HG03196 (cell line): ENCODE data around the gene NAP1L4.
"Not testable (repeated sequence)": the region's sequence is repeated elsewhere in the genome, so short reads cannot be mapped to it uniquely, and the experiment has no call there.

Experiments used
- ATAC-seq: cut with Tn5 transposase; IDR thresholded peaks from one replicate; pipeline ENCODE4 v1.9.1; 2021; ENCODE audit not compliant: unreplicated experiment

NAP1L4 gene

GRCh38 chr11:2911785-2912391 is 80.2 kb downstream of the NAP1L4 start:
- no peak for ATAC-seq

- ATAC-seq: no peak
Observed at GRCh38 chr11:2911088-2911784, 80.9 kb downstream of the NAP1L4 start.

- no peak for ATAC-seq
Observed at GRCh38 chr11:2910401-2910955, 81.7 kb downstream of the NAP1L4 start.

DNA sequence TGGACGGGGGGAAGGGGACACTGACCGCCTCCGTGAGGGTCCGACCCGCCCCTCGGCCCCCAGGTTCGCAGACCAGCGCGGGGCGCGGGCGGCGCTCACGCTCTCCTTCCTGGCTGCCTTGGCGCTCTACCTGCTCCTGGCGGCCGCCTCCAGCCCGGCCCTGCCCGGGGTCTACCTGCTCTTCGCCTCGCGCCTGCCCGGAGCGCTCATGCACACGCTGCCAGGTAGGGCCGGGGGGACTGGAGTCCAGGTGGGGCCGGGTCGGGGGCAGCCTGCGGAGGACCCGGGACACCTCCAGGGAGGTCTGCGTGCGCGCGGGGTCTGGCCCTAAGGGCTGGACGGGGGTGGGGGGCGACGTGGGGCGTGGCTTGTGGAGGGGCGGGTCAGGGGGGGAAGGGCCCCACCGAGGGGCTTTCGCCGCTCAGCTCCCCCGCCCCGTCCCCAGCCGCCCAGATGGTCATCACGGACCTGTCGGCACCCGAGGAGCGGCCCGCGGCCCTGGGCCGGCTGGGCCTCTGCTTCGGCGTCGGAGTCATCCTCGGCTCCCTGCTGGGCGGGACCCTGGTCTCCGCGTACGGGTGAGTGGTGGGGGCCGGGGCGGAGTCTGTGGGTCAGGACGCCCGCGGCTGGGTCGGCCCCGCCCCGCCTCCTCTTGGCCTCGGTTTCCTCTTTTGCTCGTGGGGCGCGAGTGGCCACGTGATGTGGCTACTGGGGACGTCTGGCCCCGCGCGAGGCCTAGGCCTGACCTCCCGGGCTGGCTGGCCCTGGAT is 82.8 kb downstream of the NAP1L4 start:
- ATAC-seq: no peak

DNA sequence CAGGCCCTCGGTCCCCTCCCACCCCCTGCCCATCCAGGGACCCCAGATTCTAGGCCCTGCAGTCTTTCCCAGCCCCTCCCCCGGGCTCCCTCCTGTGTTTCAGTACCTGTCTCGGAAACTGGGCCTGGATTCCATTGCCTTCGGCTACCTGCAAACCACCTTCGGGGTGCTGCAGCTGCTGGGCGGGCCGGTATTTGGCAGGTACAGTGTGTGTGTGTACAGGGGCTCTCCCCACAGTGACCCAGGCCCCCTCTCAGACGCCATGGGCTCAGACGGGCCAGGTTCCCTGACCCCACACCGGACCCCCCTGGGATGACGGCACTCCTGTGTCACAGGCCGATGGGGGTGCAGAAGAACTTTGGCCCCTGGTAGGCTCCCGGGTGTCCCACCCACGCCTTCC is 84.0 kb downstream of the NAP1L4 start:
- ATAC-seq: no peak

GRCh38 chr11:2905299-2905698 is 86.8 kb downstream of the NAP1L4 start:
- ATAC-seq: not testable (repeated sequence)

GRCh38 chr11:2904153-2905052 is 87.7 kb downstream of the NAP1L4 start:
- ATAC-seq: no peak

DNA sequence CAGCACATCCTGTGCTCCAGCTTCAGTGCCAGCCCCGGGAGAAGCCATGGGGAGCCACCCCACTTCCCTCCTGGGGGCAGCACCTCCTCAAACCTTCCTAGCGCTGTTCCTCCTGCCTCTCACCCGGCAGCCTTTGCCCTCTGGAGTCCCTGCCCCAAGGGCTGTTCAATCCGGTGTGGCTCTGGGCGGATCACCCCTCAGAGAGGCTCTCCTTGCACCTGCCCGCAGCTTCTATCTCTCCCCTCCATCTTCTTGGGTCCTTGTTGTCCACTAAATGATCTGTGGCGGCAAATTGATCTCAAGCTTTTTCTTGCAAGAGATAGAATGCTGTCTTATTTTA is 88.5 kb downstream of the NAP1L4 start:
- ATAC-seq: no peak

DNA sequence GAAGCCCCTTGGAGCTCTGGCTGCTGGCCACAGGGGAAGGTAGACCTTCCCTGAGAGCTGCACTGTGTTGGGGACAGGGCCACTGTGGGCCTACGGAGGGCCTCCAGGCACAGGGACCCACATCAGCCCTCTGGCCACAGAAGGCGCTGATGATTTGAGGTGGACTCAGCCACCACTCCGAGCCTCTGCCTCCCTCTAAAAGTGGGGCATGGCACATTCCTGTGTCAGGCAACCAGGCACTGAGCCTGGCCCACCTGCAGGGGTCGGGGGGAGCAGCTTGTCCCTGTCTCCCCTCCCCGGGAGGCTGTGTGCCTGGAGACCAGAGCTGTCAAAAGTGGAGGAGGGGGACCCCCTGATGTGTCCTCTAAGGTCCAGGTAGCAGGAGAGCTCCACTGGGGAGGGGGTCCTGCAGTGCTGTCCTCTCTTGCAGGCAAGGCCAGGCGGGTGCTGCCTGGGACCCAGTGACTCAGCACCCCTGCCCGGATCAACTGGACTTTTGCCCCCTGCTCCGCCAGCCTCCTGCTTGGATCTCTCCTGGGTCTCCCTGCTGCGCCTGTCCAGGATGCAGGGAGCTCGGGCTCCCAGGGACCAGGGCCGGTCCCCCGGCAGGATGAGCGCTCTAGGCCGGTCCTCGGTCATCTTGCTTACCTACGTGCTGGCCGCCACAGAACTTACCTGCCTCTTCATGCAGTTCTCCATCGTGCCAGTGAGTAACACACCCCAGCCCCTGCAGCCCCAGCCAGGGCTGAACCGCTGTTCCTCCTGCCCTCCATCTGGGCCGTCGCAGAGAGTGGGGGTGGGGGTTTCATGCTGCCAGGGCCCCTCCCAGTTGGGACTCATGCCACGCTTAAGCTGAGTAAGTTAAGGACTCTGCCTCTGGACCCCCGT is 89.1 kb downstream of the NAP1L4 start:
- no peak for ATAC-seq

DNA sequence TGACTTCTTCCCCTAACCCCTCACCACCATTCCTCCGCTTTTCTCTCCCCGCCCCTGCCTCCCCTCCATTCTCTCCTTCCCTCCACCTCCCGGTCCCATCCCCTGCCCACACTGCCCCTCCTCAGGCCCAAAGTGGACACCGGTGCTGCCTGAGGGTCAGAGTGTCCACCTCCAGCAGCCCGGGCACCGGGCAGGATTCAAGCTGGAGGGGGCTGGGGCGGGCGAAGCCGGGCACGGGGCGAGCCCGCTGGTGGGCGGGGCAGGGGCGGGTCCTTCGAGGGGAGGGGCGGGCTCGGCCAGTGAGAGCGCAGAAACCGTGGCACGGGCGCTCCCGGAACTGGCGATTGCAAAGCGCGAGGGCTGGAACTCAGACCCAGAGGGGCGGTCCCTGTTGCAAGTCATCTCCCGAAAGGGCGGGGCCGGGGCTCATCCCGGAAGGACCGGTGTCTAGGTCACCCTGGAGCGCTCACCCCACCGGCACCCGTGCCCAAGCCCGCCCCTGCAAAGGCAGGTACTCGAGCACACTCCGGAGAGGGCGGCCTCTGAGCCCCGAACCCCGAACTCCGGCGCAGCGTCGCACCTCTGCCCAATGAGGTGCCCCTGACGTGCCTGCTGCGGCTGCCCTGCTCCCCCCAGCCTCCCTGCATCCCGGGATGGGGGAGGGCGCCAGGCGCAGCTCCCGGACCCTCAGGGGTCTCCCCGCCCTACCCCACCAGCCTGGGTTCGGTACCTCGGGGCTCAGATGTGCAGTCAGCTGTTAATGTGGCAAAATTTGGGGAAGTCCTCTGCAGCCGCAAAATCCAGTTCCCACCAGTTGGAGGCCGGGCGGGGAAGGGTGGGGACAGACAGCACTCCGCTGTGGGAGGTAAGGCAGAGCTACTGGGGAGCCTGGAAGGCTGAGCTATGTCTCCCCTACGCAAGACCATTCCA is 90.0 kb downstream of the NAP1L4 start:
- peak; percentile 92 for ATAC-seq

DNA sequence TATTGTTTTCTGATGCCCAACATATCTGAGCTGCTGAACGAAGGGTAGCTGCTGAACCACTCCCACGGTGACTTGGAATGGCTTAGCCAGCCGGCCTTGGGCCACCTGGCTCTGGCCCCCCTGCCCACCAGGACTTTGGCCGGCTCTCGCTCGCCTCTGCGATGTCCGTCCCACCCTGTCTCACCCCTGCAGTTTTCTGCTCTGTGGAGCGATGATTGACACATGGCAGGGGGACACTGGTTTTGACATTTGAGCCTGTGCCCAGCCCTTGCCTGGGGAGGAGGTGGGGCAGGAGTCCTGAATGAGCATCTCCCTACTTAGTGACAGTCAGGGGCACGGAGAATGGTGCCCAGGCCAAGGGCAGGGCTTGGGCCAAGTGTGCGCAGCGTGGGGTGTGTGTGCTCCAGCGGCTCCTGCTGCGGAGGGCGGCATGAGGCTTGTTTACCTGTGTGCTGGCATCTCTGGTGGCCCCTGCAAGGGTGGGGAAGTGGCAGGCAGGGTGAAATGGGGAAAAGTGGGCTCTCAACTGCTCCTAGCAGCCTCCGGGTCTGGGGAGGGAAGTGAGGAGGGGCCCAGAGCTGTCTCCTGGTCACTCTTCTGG is 90.8 kb downstream of the NAP1L4 start:
- ATAC-seq: no peak

DNA sequence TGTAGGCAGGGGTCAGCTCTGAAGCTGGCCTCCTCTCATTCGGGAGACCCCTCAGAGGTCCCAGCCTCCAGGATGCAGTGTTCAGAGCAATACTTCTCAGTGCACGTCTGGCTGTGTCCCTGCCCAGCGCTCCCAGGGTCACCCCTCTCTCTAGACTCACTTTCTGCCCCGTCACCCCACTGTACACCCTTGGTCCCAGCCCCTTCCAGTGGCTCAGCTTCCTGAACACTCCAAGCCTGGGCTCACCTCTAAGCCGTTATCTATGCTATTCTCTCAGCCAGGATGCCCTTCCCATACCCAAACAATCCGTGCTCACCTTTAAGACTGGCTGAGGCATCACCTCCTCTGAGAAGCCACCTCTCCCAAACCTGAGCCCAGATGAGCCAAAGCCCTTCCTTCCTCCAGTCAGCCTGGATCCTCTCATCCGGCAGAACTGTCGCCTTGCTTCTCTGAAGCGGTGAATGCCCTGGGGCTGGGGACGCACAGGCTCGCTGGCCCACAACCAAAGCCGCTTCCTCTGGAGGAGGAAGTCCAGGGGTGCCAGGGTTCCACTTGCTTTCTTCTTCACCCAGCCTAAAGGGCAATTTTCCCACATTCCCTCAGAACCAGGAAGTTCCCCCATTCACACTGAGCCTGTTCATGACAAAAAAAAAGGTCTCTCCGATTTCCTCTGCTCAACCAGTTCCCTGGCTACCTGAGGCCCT is 92.9 kb downstream of the NAP1L4 start:
- ATAC-seq: no peak

DNA sequence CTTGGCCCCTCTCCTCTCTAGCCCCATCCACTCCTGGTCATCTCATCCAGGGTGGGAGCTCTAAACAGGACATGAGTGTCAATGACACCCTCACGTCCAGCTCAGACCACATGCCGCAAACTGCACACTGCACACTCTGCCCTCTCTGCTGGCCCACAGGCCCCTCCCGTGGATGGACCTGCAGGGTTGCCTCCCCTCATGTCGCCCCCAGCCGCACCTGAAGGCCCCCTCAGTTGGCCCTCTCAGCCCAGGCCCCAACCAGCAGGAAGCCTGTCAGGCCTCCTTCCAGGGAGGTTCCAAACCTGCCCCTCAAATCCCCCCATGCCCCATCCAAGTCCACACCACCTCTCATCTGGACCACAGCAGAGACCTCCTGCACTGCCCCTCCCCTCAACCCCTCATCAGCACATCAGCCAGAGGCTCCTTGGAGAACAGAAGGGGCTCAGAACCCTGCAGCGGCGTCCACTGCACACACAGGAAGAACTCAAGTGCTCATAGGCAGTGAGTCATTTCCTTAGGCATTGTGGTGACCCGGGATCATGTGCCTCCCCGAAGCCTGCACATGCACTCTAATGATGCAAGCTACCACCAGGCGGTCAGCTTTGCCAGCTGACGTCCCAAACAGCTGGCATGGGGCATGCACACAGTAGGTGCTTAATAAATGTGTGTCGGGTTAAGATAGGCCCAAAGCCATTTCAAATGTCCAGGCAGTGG is 93.6 kb downstream of the NAP1L4 start:
- no peak for ATAC-seq

DNA sequence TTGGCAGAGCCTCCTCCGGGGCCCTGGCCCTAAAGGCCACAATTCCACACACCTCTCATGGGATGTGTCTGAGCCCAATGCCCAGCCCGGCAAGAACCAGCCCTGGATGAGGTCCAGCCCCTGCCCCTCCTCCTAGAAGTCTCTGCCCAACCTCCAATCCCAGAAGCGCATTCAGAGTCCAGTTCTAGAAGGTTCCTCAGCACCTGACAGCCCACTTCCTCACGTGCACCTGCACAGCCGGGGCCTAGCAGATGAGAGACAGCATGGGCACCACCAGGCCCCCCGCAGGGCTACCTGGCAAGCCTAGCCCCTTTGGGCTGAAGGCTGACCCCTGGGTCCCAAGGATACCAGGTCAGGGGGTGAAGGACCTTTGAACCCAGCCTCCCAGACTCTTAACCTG is 95.1 kb downstream of the NAP1L4 start:
- ATAC-seq: no peak

GRCh38 chr11:2896047-2896446 is 96.1 kb downstream of the NAP1L4 start:
- ATAC-seq: no peak
